ENCODE results near the gene SCGB1D2.

Gene SCGB1D2

GRCh38 chr11:62260261-62260953 is 18.4 kb downstream of the SCGB1D2 start:
- DNase-seq (ENCODE audit: low read depth), result no peak

DNA sequence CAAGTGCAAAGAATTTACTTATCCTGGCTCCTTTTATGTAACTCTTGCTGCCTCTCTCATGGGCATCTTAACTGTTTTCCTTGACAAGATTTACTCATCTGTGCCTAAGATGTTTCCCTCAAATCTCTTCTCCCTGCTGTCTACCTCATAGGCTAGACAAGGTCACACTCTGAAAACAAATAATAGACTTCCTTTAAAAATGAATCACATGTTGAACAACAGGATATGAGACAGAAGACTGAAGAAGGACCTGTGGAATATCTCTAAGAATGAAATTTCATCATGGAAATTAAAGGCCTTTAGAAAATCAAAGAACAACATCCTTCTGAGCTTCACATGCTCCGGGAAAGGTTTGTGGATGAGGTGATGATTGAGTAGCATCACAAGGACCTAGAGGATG is 22.0 kb downstream of the SCGB1D2 start:
- peak; percentile 74 for DNase-seq (ENCODE audit: low read depth)

- peak; percentile 73 for DNase-seq (ENCODE audit: low read depth)
Measured at GRCh38 chr11:62266558-62266957, 24.5 kb downstream of the SCGB1D2 start.

DNA sequence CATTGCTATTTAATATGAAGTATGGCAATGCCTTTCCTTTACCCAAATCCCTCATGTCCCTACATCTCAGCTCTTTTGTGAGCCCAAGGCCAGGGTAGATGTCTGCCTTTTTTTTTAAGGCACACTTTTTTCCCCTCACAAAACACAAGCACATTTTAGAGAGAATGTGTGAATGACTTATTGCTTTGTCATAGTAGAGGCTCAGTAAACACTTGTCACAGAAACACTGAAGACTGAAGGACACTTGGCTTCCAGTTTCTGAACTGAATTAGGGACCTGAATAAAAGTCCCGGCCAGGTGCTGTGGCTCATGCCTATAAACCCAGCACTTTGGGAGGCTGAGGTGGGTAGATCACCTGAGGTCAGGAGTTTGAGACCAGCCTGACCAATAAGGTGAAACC is 25.0 kb downstream of the SCGB1D2 start:
- DNase-seq (ENCODE audit: low read depth), result no peak

DNA sequence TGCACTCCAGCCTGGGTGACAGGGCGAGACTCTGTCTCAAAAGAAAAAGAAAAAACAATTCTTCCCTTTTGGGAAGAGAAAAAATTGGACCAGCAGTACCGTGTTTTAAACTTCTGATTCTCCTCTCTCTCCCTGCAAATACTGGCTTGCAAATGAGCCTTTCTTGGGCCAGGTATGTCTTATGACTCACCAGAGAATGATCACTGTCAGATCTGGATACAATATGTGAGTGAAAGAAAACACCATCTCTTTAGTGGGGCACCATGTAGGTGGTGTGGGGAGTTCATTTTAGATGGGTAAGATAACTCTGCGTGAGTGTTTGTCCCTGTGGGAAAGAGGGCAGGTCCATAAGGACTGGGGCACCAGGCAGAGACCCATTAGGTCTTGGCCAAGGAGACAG is 25.5 kb downstream of the SCGB1D2 start:
- DNase-seq (ENCODE audit: low read depth), result peak; percentile 63

DNA sequence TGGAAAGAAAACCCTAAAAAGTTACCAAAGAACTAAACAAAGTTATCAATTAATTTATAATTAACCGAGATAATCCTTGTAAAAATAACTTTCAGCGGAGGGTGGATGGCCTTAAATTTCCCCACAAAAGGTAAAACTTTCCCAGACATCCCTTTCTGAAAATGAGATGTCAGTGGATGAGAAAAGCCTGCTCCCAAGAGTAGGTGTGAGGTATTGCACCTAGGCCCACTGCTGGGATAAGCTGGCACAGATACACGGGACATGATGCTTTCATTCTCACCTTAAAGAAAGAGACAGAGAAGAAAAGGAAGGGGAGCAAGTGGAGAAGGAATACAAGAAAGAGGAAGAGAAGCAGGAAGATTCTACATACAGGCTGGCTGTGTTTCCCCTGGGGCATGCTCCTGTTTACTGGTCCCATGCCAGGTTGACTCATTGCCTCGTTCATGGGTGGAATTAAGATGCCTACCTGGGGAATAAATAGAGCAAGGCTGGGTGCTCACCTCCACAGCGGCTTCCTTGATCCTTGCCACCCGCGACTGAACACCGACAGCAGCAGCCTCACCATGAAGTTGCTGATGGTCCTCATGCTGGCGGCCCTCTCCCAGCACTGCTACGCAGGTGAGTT is 27.7 kb downstream of the SCGB1D2 start, which contains the start of gene SCGB2A2:
TSS of gene SCGB2A2 (plus strand) at position 505 of the 625 bp plus-strand sequence. CDS start at position 564, 59 bp downstream.
- DNase-seq (ENCODE audit: low read depth), result peak; percentile 8

DNA sequence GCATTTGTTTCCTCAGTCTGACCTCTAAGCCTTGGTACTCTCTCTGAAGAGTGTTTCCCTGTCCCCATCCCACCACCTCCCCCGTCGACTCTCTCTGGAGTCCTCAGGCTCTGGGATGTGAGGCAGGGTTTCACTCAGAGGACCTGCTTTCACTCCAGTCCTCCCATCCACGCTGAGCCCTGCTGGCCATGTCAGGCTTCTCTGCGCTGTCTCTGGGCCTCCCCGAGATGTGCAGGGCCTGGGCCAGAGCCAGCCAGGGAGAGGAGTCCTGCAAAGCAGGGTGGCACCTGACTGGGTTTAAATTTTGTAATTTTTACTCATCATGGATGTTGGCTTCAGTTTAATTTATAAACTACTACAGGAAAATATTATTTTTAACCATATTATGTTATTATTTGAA is 31.2 kb downstream of the SCGB1D2 start:
- DNase-seq (ENCODE audit: low read depth), result no peak

DNA sequence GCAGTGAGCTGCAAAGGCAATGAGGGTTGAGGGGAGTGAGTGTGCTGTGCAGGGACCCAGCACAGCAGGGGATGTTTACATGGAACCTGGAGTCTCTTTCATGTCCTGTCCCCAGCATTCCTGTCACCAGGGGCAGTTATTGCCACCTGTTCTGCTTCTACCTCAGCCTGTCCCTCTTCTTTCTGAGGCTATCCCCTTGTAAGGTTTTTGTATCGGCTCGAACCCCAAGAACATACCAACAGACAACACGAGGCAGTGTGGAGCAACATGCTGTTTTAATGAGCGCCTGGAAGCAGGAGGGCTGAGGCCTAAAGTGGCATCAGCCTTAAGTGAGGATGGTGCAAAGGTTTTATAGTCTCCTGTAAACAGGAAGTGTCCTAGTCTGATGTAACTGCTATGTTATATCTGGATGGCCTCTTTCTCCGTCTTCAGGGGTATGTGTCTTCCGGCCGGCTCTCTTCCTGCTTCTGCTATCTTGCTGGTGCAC is 31.8 kb downstream of the SCGB1D2 start:
- DNase-seq (ENCODE audit: low read depth), result no peak

DNA sequence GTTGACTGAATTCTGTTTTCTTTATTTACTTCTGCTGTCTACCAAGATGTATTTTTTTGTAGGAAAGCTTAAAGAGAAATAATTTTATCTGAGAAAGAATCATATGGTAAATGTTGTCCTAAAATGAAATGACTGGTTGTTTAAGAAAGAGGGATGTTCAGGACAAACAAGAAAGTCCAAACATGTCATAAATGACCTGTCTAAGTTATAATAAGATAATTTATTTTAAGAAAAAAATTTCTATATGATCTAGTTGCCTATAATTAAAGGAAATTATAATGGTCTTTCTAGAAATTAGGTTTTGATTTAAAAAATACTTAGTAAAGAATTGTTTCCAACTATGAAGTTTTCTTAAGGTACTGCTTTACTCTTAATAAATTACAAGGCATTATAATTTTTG is 38.4 kb downstream of the SCGB1D2 start:
- no peak for DNase-seq (ENCODE audit: low read depth)

All from iris pigment epithelial cell (primary cell).